A549 (cell line): ENCODE results near the gene PARP11. TPM values are rescaled to one million over a fixed set of nuclear protein-coding genes. Genes with fewer than 3 reads are reported as not detected.

Experiments
- ATAC-seq, 2 experiments: fragments of 200-7000 bp in 1 of 2; fragments of >200 bp in 1 of 2; cut with Nextera tagmentation in 1 of 2; cut with Tn5 transposase in 1 of 2; 3 replicates each; pipeline versions ENCODE4 v1.8.0 to v1.9.1; 2018 to 2020; ENCODE audit warnings: mild to moderate bottlenecking in 1 of 2, moderate library complexity in 1 of 2
- CTCF ChIA-PET: fragments of 300-600 bp; sonication (Branson Sonifier 250); formaldehyde crosslinking; extraction: SDS; loops from one replicate; lab custom pipeline; 2021; ENCODE audit warnings: antibody characterized with exemption, inconsistent platforms; lab: Yijun Ruan, JAX
- POLR2A ChIA-PET: fragments of 350-600 bp; formaldehyde crosslinking; extraction: SDS; loops from one replicate; lab custom pipeline; 2021; ENCODE audit warnings: antibody characterized with exemption, inconsistent platforms; lab: Yijun Ruan, JAX
- DNase-seq, 2 experiments: peaks; one replicate each; pipeline versions ENCODE4 v3.0.0 to v3.0.0-alpha.2; 2011 to 2016; ENCODE audit warnings: low read depth in 1 of 2, low spot score in 1 of 2
- FAIRE-seq: peaks from 2 replicates; lab custom pipeline; 2011; peaks lifted over from hg19 to GRCh38; lab: Jason Lieb, UNC
- H3K27ac ChIP-seq, 2 experiments: fragments of >200 bp; sonication (Bioruptor Twin); formaldehyde crosslinking; 3 replicates each; pipeline ENCODE4 v1.5.1; 2016 to 2017
- H3K4me1 ChIP-seq: fragments of >200 bp; sonication (Bioruptor Twin); formaldehyde crosslinking; 3 replicates; pipeline ENCODE4 v1.6.1; 2016
- H3K4me2 ChIP-seq: fragments of >200 bp; sonication (Bioruptor Twin); formaldehyde crosslinking; 3 replicates; pipeline ENCODE4 v1.6.1; 2016
- H3K4me3 ChIP-seq: fragments of >200 bp; sonication (Bioruptor Twin); formaldehyde crosslinking; 3 replicates; pipeline ENCODE4 v1.5.1; 2016
- H3K9me3 ChIP-seq: fragments of >200 bp; sonication (Bioruptor Twin); formaldehyde crosslinking; 3 replicates; pipeline ENCODE4 v1.6.1; 2016
- CBX2 ChIP-seq: fragments of 200-600 bp; sonication (generic); IDR thresholded peaks from 2 replicates; pipeline ENCODE4 v1.6.1; 2016; ENCODE audit warnings: low read depth, mild to moderate bottlenecking, borderline replicate concordance
- CEBPB ChIP-seq, 2 experiments: fragments of >200 bp in 1 of 2; sonication (Bioruptor Twin) in 1 of 2; formaldehyde crosslinking in 1 of 2; IDR thresholded peaks; 2 replicates each; pipeline ENCODE4 v1.6.1; 2012 to 2016
- E2F6 ChIP-seq: IDR thresholded peaks from 2 replicates; pipeline ENCODE4 v1.6.1; 2012; ENCODE audit warnings: low read depth, borderline replicate concordance
- EHF ChIP-seq: fragments of 250-450 bp; sonication (Bioruptor Pico); IDR thresholded peaks from 2 replicates; pipeline ENCODE4 v1.5.0; 2020; ENCODE audit warnings: mild to moderate bottlenecking
- ELK1 ChIP-seq: fragments of 150-350 bp; IDR thresholded peaks from 2 replicates; pipeline ENCODE4 v1.6.1; 2014; ENCODE audit warnings: low read depth, mild to moderate bottlenecking, low read length
- EP300 ChIP-seq, 2 experiments: fragments of >200 bp; sonication (Bioruptor Twin); formaldehyde crosslinking; IDR thresholded peaks; 2 replicates in 1 of 2; 3 replicates in 1 of 2; pipeline ENCODE4 v1.6.1; 2016 to 2017
- FOSL2 ChIP-seq, 2 experiments: fragments of 450-650 bp in 1 of 2; fragments of >200 bp in 1 of 2; sonication (Bioruptor Twin) in 1 of 2; formaldehyde crosslinking; IDR thresholded peaks; 2 replicates each; pipeline versions ENCODE4 v1.5.0 to v1.6.1; 2016 to 2020; ENCODE audit warnings: mild to moderate bottlenecking in 1 of 2, moderate library complexity in 1 of 2
- FOXS1 ChIP-seq: fragments of 250-450 bp; sonication (Bioruptor Pico); IDR thresholded peaks from 2 replicates; pipeline ENCODE4 v1.5.0; 2020; ENCODE audit warnings: mild to moderate bottlenecking, moderate library complexity
- GATA3 ChIP-seq: IDR thresholded peaks from 2 replicates; pipeline ENCODE4 v1.6.1; 2012; ENCODE audit warnings: borderline replicate concordance
- HEYL ChIP-seq: fragments of 250-450 bp; sonication (Bioruptor Pico); IDR thresholded peaks from 2 replicates; pipeline ENCODE4 v1.8.0; 2021; ENCODE audit warnings: mild to moderate bottlenecking, moderate library complexity
- HMGXB4 ChIP-seq: fragments of 250-450 bp; sonication (Bioruptor Pico); IDR thresholded peaks from 2 replicates; pipeline ENCODE4 v1.5.0; 2021; ENCODE audit warnings: mild to moderate bottlenecking, moderate library complexity, borderline replicate concordance
- KDM5A ChIP-seq: fragments of 200-600 bp; sonication (generic); IDR thresholded peaks from 2 replicates; pipeline ENCODE4 v1.6.1; 2016; ENCODE audit warnings: antibody characterized with exemption, mild to moderate bottlenecking
- MAFK ChIP-seq: fragments of 450-650 bp; IDR thresholded peaks from 2 replicates; pipeline ENCODE4 v1.6.1; 2014; ENCODE audit not compliant: partially characterized antibody
- NFE2L2 ChIP-seq: fragments of 150-350 bp; conservative IDR thresholded peaks from 2 replicates; pipeline ENCODE4 v1.6.1; 2014; ENCODE audit warnings: low read length
- NPAS2 ChIP-seq: fragments of 250-450 bp; sonication (Bioruptor Pico); IDR thresholded peaks from 2 replicates; pipeline ENCODE4 v1.8.0; 2022; ENCODE audit warnings: mild to moderate bottlenecking, moderate library complexity, borderline replicate concordance
- PHF8 ChIP-seq: fragments of 200-600 bp; sonication (generic); IDR thresholded peaks from 2 replicates; pipeline ENCODE4 v1.6.1; 2016; ENCODE audit warnings: low read depth, mild to moderate bottlenecking, antibody characterized with exemption, moderate library complexity, borderline replicate concordance
- POLR2AphosphoS2 ChIP-seq: conservative IDR thresholded peaks from 2 replicates; pipeline ENCODE4 v1.6.1; 2012; ENCODE audit warnings: low read length, improper control_type of control experiment, inconsistent platforms
- ZSCAN20 ChIP-seq: fragments of 250-450 bp; sonication (Bioruptor Pico); IDR thresholded peaks from 2 replicates; pipeline ENCODE4 v1.8.0; 2022; ENCODE audit warnings: mild to moderate bottlenecking, moderate library complexity
- WGBS: methylation state at CpG from one replicate; pipeline ENCODE4 v1.1.6; 2017; ENCODE audit errors: missing lambda C conversion rate; 5-methylcytosine and 5-hydroxymethylcytosine counted together
- polyA plus RNA-seq, 4 experiments: library from polyadenylated mRNA; depleted of rRNA in 3 of 4; stranded (reverse); fragments of >200 nt; fragmentation: RNase III in 1 of 4; extraction: RNeasy Plus Mini Kit Qiagen cat#74134 plus additional on column Dnase treatment in 1 of 4; gene quantifications; 2 replicates in 3 of 4; 3 replicates in 1 of 4; pipeline ENCODE4 v1.2.3, GENCODE V29; 2011 to 2017

The PARP11 gene
- polyA plus RNA-seq, 2 of the 4 experiments (the other 2 are of a cell fraction) = 2.1 to 6.7 TPM

- Histone ChIP-seq H3K27ac (no peak overlapping the region), H3K4me1 (no peaks in the 10 kb centered on the region), H3K4me3 (no peak overlapping the region), H3K9me3 (no peaks in the 10 kb centered on the region), H3K4me2 (no peak overlapping the region)
- ATAC-seq (no peak), FAIRE-seq (peak; percentile 36), DNase-seq (no peak)
- TF ChIP-seq CEBPB (IDR thresholded peaks at IDR 0.05) (no peak), PHF8 (no peak), HEYL (no peak), HMGXB4 (no peak)
- POLR2A ChIA-PET = no interaction called here
- CTCF ChIA-PET = interaction anchor here (0.6 to 5.5 kb wide), 7 partner anchors 8 to 471 kb away, joined by 3 to 60 read pairs (median 4); no protein-coding TSS in a partner anchor
- 0% methylated on average over 1 of the region's 1 CpG for WGBS
Measured at GRCh38 chr12:3771853-3772252, 101.3 kb downstream of the PARP11 start.

GRCh38 chr12:3770891-3771290 is 102.3 kb downstream of the PARP11 start:
- peak in 1 of 2 experiments; percentile 38; a peak in 1 of 4 replicates for TF ChIP-seq CEBPB (IDR thresholded peaks at IDR 0.05)
- TF ChIP-seq FOSL2 (IDR thresholded peaks at IDR 0.05) = no peak
- TF ChIP-seq FOSL2 (CRISPR knock-in tag; IDR thresholded peaks at IDR 0.05) = peak; percentile 46
- TF ChIP-seq CBX2 = no peak
- Histone ChIP-seq H3K9me3 (no peaks in the 10 kb centered on the region), H3K4me3 (no peak overlapping the region), H3K4me2 (no peak overlapping the region), H3K4me1 (no peaks in the 10 kb centered on the region), H3K27ac (no peak overlapping the region)
- POLR2A ChIA-PET = no interaction called here
- ATAC-seq (peak in 1 of 2 experiments; percentile 52; a peak in 2 of 6 replicates), FAIRE-seq (no peak), DNase-seq (peak in 1 of 2 experiments; percentile 49)
- CTCF ChIA-PET = interaction anchor here (1.3 to 5.5 kb wide), 4 partner anchors 12 to 470 kb away, joined by 3 to 60 read pairs (median 5); no protein-coding TSS in a partner anchor
- 39% methylated on average over 1 of the region's 1 CpG for WGBS

- Histone ChIP-seq H3K27ac (no peak overlapping the region), H3K4me1 (no peaks in the 10 kb centered on the region), H3K9me3 (no peaks in the 10 kb centered on the region), H3K4me2 (no peak overlapping the region), H3K4me3 (no peak overlapping the region)
- FAIRE-seq (peak; percentile 32), DNase-seq (no peak), ATAC-seq (no peak)
- WGBS = 66% methylated on average over 3 of the region's 3 CpGs
- TF ChIP-seq NPAS2 (no peak), KDM5A (no peak), NFE2L2 (no peak), MAFK (no peak), FOXS1 (no peak), CBX2 (no peak), EP300 (IDR thresholded peaks at IDR 0.05) (no peak), EHF (CRISPR knock-in tag) (no peak), GATA3 (no peak), ELK1 (no peak), ZSCAN20 (CRISPR knock-in tag) (no peak), E2F6 (no peak), POLR2AphosphoS2 (no peak)
- ChIA-PET CTCF (interaction anchor here (1.5 kb wide), 1 partner anchor 469 kb away, joined by 5 read pairs; no protein-coding TSS in a partner anchor), POLR2A (no interaction called here)
Measured at GRCh38 chr12:3768911-3769447, 104.2 kb downstream of the PARP11 start.
